Activated CD8-positive, alpha-beta memory T cell treated with anti-CD3 and anti-CD28 coated beads, Interleukin-2, amount 50 U/mL, for 4 hours (primary cell): ENCODE results near the gene HOPX.
"Not testable (repeated sequence)": the region's sequence is repeated elsewhere in the genome, so short reads cannot be mapped to it uniquely, and the experiment has no call there.

ENCODE experiments used
- DNase-seq: peaks from one replicate; pipeline ENCODE4 v3.0.0-alpha.2; 2020

Gene HOPX

DNA sequence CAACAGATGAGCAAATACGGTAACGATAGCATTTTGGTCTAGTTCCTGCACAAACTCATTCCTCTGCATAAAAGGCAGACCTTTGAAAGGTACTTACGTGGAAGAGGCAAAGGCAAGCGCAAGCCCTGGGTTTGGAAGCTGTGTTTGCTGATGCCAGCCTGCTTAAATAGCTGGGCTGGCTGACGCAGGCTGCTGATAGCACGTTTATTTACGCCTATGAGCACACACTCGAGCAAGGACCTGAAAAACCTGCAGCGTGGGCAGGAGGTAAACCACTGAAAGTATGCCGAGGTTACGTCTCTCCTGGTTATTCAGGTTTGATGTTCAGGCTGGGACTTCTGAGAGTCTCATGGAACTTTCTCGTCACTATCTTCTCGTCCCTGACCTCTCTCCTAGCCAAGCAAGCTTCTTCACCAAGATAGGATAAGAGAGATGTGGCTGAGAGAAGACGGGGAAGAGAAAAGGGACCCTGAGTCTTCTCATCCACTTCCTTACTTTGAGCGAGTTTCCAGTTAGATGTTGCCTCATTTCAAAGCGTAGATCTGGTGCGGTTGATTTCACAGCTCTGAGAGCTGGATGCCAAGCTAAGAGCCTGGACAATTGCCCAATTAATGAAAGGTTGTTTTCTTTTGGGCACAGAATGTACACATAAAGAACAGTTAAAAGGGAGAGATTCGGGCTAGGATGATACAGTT is at the start of gene HOPX:
HOPX (minus strand) TSS at position 139 of the 695 bp plus-strand sequence. CDS start 23,480 bp downstream, outside the sequence.
- DNase-seq, result peak; percentile 63

DNA sequence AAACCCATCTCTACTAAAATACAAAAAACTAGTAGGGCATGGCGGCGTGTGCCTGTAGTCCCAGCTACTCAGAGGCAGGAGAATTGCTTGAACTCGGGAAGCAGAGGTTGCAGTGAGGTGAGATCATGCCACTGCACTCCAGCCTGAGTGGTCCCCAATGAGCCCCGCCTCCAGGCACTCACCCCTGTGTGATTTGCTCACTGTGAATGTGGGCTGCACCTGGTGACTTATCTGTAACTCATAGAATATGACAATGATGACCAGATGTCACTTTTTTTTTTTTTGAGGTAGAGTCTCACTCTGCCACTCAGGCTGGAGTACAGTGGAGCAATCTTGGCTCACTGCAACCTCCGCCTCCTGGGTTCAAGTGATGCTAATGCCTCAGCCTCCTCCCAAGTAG is 49.0 kb upstream of the HOPX start:
- no peak for DNase-seq

- DNase-seq, result no peak
These were observed 47.4 kb upstream of the HOPX start for GRCh38 chr4:56728512-56728911.

DNA sequence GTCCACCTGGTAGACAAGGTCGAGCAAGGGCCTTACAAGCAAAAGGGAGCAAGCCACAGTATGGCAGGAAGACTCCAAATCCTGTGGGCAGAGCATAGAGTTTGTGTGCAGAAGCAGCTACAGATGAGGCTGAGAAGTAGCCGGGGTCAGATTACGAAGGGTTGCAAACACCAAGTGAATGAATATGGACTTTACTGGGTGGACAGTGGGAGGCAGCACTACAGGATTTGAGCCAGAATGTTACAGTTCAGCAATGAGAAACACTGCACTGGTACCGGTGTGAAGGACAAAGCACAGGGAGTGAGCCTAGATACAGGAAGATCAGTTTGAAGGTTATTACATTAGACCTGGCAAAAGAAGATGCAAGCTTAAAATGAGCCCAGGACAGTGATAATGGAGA is 46.1 kb upstream of the HOPX start:
- no peak for DNase-seq

GRCh38 chr4:56726593-56726992 is 45.5 kb upstream of the HOPX start:
- not testable (repeated sequence) for DNase-seq

GRCh38 chr4:56723659-56724230 is 42.6 kb upstream of the HOPX start:
- no peak for DNase-seq

- no peak for DNase-seq
These were observed 42.1 kb upstream of the HOPX start for GRCh38 chr4:56723201-56723605.

GRCh38 chr4:56708146-56708545 is 27.1 kb upstream of the HOPX start:
- no peak for DNase-seq

GRCh38 chr4:56705966-56706365 is 24.9 kb upstream of the HOPX start:
- no peak for DNase-seq

DNA sequence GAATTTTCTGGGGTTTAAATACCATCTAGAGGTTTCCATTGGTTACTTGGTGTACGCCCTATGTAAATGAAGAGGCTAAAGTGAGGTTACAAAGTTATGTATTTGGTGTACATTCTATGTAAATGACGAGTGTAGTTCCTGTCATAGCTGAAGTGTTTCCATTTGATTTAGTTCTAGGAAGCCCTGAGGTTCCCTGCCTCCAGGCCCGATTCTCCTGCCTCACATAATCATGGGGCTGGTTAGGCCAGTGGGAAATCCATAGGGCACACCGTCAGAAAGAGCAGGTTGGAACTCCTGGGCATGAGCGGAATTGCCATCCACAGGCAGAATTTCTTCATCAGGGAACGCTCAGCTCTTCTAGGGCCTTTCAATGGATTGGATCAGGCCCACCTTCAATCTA is 24.2 kb upstream of the HOPX start:
- DNase-seq, result no peak

GRCh38 chr4:56704089-56704871 is 23.2 kb upstream of the HOPX start:
- DNase-seq, result no peak

DNA sequence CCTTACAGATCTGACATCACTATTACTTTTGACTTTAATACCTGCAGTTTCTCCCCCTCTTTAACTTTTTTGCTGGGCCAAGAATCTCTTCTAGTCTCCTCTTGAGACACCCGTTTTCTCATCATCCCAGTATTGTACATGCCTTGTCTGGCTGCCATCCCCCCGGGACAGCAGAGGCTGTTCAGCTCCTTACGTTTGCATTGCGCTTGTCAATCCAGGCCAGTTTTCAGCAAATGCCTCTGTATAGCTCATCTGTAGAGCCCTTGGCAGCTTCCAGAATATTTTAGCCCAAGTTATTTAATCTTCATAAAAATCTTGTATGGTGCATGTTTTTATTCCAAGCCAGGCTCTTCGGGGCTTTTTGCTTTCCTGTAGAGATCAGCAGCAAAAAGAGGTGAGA is 22.3 kb upstream of the HOPX start:
- no peak for DNase-seq

DNA sequence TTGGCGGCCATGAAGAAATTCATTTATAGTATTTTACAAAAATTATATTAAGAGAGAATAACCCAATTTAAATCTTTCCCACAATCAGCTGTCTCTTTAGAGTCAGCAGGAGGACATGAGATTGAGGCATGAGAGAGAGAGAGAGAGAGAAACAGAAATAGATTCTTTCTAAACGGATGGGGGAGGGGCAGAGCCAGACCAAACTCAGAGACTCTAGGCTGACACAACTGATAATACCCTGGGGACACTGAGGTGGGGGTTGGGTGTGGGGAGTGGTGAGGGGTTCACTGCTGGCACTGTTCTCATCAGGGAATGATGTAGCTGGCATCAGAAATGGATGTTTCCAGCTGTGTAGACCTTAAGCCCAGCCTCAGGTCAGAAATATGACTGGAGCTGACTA is 20.5 kb upstream of the HOPX start:
- no peak for DNase-seq

- DNase-seq, result no peak
These were observed 20.0 kb upstream of the HOPX start for GRCh38 chr4:56701161-56701480.

DNA sequence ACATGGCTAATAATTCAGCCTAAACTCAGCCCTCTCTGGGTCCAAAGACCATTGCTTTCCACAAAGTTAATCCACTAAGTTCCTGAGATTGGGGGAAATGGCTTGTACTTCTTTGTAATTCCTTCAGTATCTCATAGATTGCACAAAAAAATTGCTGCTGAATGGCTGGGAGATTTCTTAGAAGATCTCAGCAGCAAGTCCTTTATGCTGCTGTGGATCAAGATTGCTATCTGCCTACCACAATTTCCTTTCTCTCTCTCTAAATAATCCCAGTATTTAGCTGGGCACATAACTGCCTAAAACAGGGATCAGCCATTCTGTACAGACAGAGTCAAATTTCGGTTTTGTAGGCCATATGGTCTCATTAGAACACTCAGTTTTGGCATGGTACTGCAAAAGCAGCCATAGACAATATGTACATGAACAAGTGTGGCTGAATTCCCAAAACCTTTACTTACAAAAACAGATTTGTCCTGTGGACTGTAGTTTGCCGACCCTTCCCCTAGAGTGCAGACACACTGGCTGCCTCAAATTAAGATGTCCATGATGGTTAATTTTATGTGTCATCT is 18.5 kb upstream of the HOPX start:
- DNase-seq, result no peak

DNA sequence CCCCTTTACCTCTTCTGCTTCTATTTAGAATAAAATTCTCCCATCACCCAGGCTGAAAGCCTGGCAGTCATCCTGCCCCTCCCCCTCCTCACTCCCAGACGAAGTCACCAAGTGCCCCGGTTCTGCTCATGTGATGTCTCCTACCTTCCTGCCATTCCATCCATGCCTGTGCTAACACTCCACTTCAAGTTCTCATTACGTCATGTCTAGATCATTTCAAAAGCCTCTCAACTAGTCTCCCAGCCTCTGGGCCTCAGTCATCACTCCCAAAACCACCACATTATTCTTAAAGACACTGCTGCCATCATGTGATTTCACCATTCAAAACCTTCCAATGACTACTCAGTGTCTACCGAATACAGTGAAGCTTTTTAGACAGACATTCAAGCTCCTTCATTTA is 17.2 kb upstream of the HOPX start:
- no peak for DNase-seq

DNA sequence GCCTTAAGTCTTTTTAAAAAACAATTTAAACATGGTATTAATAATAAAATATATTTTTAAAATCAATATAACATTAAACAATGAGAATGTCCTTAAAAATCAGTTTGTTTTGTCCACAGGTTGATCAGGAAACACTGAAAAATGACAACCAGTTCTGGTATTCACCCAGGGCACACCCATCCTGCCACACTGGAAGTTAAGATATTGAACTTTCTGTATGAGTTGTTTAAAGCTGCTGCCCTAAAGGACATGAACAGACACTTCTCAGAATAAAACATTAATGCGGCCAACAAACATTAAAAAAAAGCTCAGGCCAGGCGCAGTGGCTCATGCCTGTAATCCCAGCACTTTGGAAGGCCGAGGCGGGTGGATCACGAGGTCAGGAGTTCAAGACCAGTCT is 15.0 kb upstream of the HOPX start:
- no peak for DNase-seq

DNA sequence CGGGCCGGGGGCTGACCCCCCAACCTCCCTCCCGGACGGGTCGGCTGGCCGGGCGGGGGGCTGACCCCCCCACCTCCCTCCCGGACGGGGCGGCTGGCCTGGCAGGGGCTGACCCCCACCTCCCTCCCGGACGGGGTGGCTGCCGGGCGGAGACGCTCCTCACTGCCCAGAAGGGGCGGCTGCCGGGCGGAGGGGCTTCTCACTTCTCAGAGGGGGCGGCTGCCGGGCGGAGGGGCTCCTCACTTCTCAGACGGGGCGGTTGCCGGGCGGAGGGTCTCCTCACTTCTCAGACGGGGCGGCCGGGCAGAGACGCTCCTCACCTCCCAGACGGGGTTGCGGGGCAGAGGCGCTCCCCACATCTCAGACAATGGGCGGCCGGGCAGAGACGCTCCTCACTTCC is 12.4 kb upstream of the HOPX start:
- DNase-seq, result not testable (repeated sequence)

- DNase-seq, result no peak
These were observed 11.5 kb upstream of the HOPX start for GRCh38 chr4:56692576-56692975.

DNA sequence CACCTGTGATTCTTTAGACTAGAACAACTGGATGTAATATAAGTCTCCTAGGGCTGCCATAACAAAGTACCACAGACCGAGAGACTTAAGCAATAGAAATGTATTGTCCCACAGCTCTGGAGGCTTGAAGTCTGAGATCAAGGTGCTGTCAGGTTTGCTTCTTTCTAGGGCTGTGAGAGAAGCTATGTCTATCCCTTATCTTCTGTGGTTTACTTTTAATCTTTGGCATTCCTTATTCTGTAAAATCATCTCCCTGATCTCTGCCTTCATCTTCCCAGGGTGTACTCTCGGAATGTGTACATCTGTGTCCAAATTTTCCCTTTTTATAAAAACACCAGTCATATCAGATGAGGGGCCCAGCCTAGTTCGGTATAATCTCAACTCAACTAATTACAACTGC is 10.3 kb upstream of the HOPX start:
- DNase-seq, result no peak

- no peak for DNase-seq
These were observed 9.3 kb upstream of the HOPX start for GRCh38 chr4:56690393-56690792.

- no peak for DNase-seq
These were observed 8.3 kb upstream of the HOPX start for GRCh38 chr4:56689201-56689969.

DNA sequence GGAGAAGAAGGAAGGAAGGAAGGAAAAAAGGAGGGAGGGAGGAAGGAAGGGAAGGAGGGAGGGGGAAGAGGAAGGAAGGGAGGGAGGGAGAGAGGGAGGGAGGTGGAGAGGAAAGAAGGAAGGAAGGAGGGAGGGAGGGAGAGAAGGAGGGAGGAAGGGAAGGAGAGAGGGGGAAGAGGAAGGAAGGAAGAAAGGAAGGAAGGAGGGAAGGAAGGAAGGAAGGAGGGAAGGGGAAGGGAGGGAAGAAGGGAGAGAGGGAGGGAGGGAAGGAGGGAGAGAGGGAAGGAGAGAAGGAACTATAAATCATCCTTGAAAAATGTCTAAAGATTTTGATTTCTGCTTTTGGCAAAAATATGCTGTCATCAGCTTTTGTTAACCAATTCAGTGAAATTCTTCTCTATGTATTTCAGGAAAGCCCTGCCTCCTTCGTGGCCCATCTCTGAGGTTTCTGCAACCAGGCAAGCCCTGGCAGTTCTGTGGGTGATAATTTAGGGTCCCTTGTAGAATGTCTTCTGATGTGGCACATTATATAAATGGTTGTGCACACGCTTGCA is 7.1 kb upstream of the HOPX start:
- DNase-seq, result no peak
